Immature natural killer cell (primary cell): ENCODE measurements around the gene ST6GALNAC3. TPM values are rescaled to one million over a fixed set of nuclear protein-coding genes. Genes with fewer than 3 reads are reported as not detected.

ENCODE experiments used
- DNase-seq, 3 donors: peaks; one replicate each; pipeline ENCODE4 v3.0.0; 2022; ENCODE audit warnings: mixed read lengths in 1 of 3
- H3K27ac Mint-ChIP-seq, 6 donors: one replicate each; pipeline ENCODE4 v1.8.0; 2020; ENCODE audit warnings: mixed read lengths in 6 of 6, mild to moderate bottlenecking in 5 of 6, inconsistent platforms in 4 of 6, moderate library complexity in 3 of 6
- H3K27me3 Mint-ChIP-seq, 3 donors: one replicate each; pipeline ENCODE4 v1.8.0; 2020 to 2021; ENCODE audit warnings: low read depth in 3 of 3, mild to moderate bottlenecking in 3 of 3, mixed read lengths in 3 of 3, moderate library complexity in 3 of 3, inconsistent platforms in 1 of 3
- H3K36me3 Mint-ChIP-seq, 3 donors: one replicate each; pipeline ENCODE4 v1.8.0; 2020; ENCODE audit warnings: mixed read lengths in 3 of 3, inconsistent platforms in 2 of 3, mild to moderate bottlenecking in 2 of 3
- H3K4me1 Mint-ChIP-seq, 2 donors: one replicate each; pipeline ENCODE4 v1.8.0; 2020; ENCODE audit warnings: inconsistent platforms in 2 of 2, mild to moderate bottlenecking in 2 of 2, mixed read lengths in 2 of 2, moderate library complexity in 1 of 2
- H3K4me3 Mint-ChIP-seq, 5 donors: one replicate each; pipeline ENCODE4 v1.8.0; 2020; ENCODE audit warnings: mild to moderate bottlenecking in 5 of 5, mixed read lengths in 5 of 5, inconsistent platforms in 3 of 5, moderate library complexity in 3 of 5
- H3K9me3 Mint-ChIP-seq, 6 donors: one replicate each; pipeline ENCODE4 v1.8.0; 2020; ENCODE audit warnings: mild to moderate bottlenecking in 6 of 6, mixed read lengths in 6 of 6, inconsistent platforms in 4 of 6, moderate library complexity in 3 of 6
- polyA plus RNA-seq, 3 donors: library from polyadenylated mRNA; unstranded; fragments of 300-500 nt; fragmentation: Illumina TruSeq; gene quantifications; one replicate each; pipeline ENCODE4 v1.2.3, GENCODE V29; 2021

The ST6GALNAC3 gene
- polyA plus RNA-seq, 3 donors from 2014 or later, result not detected

GRCh38 chr1:76053021-76053420 lies 21.5 kb upstream of the ST6GALNAC3 start:
- Mint-ChIP-seq H3K36me3 (no peaks in the 10 kb centered on the region), H3K27me3 (peaks cover 0 to 7% (median 2%) of the 10 kb centered on the region in 3 donors), H3K27ac (no peak overlapping the region), H3K9me3 (peaks cover 0 to 3% (median 0%) of the 10 kb centered on the region in 6 donors), H3K4me3 (peak overlapping the region in 1 of 5 donors; percentile 5), H3K4me1 (peaks cover 9 to 30% of the 10 kb centered on the region in 2 donors)
- DNase-seq, result peak; percentile 22 to 30 (median 24)

GRCh38 chr1:76054359-76054758 lies 20.2 kb upstream of the ST6GALNAC3 start:
- H3K27ac Mint-ChIP-seq, result no peak overlapping the region
- peaks cover 9 to 30% of the 10 kb centered on the region in 2 donors for H3K4me1 Mint-ChIP-seq
- H3K9me3 Mint-ChIP-seq, result peaks cover 0 to 2% (median 0%) of the 10 kb centered on the region in 6 donors

DNA sequence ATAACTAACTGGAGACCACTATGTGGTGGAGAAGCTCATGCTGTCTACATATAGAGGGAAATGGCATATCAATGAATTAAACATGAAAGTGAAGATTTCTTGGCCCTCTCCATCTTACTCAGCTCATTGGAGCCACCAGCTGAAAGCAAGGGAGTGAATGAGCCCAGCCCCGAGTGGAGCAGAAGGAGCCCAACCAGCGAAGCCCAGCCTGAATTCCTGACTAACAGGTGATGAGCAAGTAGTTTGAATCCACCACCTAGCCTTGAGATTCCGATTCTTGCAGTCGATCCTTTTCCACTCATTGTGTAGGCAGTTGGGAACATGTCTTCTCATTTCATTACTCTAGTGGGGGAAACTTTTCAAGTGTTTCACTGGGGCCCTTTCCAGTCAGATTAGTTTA lies 18.6 kb upstream of the ST6GALNAC3 start:
- H3K4me1 Mint-ChIP-seq, result peaks cover 9 to 30% of the 10 kb centered on the region in 2 donors
- DNase-seq, result no peak
- H3K27me3 Mint-ChIP-seq, result peaks cover 0 to 2% (median 0%) of the 10 kb centered on the region in 3 donors
- no peaks in the 10 kb centered on the region for H3K36me3 Mint-ChIP-seq
- no peak overlapping the region for H3K27ac Mint-ChIP-seq
- no peak overlapping the region for H3K4me3 Mint-ChIP-seq
- H3K9me3 Mint-ChIP-seq, result no peaks in the 10 kb centered on the region

More at GRCh38 chr1:76054359-76054758, 20.2 kb upstream of the ST6GALNAC3 start:
- no peak for DNase-seq
- H3K27me3 Mint-ChIP-seq, result peaks cover 0 to 7% (median 2%) of the 10 kb centered on the region in 3 donors
- H3K36me3 Mint-ChIP-seq, result no peaks in the 10 kb centered on the region
- no peak overlapping the region for H3K4me3 Mint-ChIP-seq

DNA sequence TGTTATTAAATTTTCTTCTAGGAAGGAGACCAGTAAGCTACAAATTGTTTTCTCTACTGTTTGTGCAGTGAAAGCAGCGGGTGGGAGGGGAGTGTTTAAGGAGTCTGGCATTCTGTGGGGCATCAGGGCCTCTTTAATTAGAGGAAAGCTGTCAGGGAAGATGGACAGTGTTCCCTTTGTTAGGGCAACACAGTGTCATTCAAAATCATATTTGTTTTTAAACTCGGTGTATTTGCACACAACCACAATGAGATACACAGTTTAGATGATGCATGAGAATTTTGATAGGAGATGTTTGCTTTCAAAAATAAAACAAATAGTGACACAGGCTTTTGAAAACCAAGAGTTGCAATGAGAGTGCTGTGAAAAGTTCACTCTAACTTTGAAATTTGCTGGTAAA lies 15.1 kb upstream of the ST6GALNAC3 start:
- no peak overlapping the region for H3K4me3 Mint-ChIP-seq
- no peak for DNase-seq
- H3K36me3 Mint-ChIP-seq, result no peaks in the 10 kb centered on the region
- H3K27ac Mint-ChIP-seq, result no peak overlapping the region
- no peaks in the 10 kb centered on the region for H3K9me3 Mint-ChIP-seq
- H3K27me3 Mint-ChIP-seq, result peaks cover 0 to 4% (median 3%) of the 10 kb centered on the region in 3 donors
- peaks cover 0 to 2% of the 10 kb centered on the region in 2 donors for H3K4me1 Mint-ChIP-seq

DNA sequence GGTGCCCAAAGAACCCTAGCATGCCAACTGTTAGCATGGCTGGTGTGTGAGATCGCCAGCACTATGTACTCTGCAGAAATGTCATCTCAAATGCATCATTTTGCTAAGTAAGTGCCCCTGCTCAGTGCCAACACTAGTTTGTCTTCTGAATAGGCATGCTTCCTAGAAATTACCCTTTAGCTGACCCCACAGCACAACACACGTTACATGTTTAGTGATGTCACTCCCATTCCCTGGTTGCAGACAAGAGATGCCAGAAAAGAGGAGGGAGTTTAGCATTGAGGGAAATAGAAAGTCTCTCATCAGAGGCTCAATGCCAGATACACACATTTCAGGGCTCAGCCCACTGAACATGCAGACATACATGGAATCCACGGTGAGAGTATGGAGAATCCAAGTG lies 9.3 kb upstream of the ST6GALNAC3 start:
- Mint-ChIP-seq H3K4me1 (no peaks in the 10 kb centered on the region), H3K36me3 (no peaks in the 10 kb centered on the region), H3K9me3 (no peaks in the 10 kb centered on the region), H3K27me3 (peaks cover 0 to 6% (median 4%) of the 10 kb centered on the region in 3 donors), H3K27ac (no peak overlapping the region), H3K4me3 (no peak overlapping the region)
- no peak for DNase-seq

- Mint-ChIP-seq H3K27me3 (peaks cover 0 to 6% (median 4%) of the 10 kb centered on the region in 3 donors), H3K36me3 (no peaks in the 10 kb centered on the region), H3K4me3 (no peak overlapping the region), H3K9me3 (no peaks in the 10 kb centered on the region), H3K4me1 (no peaks in the 10 kb centered on the region), H3K27ac (no peak overlapping the region)
- no peak for DNase-seq
Observed at GRCh38 chr1:76066394-76066793, 8.2 kb upstream of the ST6GALNAC3 start.

- DNase-seq, result no peak
- peaks cover under 1 to 5% of the 10 kb centered on the region in 2 donors for H3K4me1 Mint-ChIP-seq
- H3K36me3 Mint-ChIP-seq, result no peaks in the 10 kb centered on the region
- no peaks in the 10 kb centered on the region for H3K9me3 Mint-ChIP-seq
- H3K27me3 Mint-ChIP-seq, result peaks cover 0 to 16% (median 5%) of the 10 kb centered on the region in 3 donors
- no peak overlapping the region for H3K27ac Mint-ChIP-seq
- H3K4me3 Mint-ChIP-seq, result no peak overlapping the region
Observed at GRCh38 chr1:76068542-76068941, 6.0 kb upstream of the ST6GALNAC3 start.

- Mint-ChIP-seq H3K36me3 (no peaks in the 10 kb centered on the region), H3K27ac (no peak overlapping the region), H3K4me1 (peaks cover 4 to 10% of the 10 kb centered on the region in 2 donors), H3K4me3 (no peak overlapping the region), H3K27me3 (peaks cover 0 to 13% (median 4%) of the 10 kb centered on the region in 3 donors), H3K9me3 (no peaks in the 10 kb centered on the region)
- no peak for DNase-seq
Observed at GRCh38 chr1:76068953-76069561, 5.5 kb upstream of the ST6GALNAC3 start.

- Mint-ChIP-seq H3K4me1 (peaks cover 15 to 24% of the 10 kb centered on the region in 2 donors), H3K36me3 (no peaks in the 10 kb centered on the region), H3K4me3 (no peak overlapping the region), H3K27me3 (peaks cover 3 to 12% (median 10%) of the 10 kb centered on the region in 3 donors), H3K9me3 (no peaks in the 10 kb centered on the region), H3K27ac (no peak overlapping the region)
- no peak for DNase-seq
Observed at GRCh38 chr1:76070538-76070937, 4.0 kb upstream of the ST6GALNAC3 start.

DNA sequence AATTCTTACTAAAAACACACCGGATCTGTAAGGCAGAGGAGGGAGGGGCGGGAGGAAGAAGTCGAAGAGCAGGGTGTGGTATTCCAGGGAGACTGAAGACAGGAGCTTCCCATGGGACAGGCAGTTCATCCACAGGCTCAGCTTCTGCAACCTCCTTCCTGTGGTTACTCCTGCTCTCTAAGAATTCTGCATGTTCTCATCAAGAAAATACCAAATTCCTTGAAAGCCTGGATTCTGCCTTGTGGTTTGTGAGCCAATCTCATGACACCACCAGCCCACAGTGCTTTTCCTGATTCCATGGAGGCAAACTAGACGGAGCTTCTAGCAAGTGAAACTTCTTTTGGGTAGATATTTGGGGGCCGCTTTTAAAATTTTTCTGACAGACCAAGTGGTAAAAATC lies 1.1 kb upstream of the ST6GALNAC3 start:
- DNase-seq, result no peak
- H3K4me3 Mint-ChIP-seq, result peak overlapping the region in 4 of 5 donors; percentile 25 to 61 (median 40)
- H3K9me3 Mint-ChIP-seq, result no peaks in the 10 kb centered on the region
- peaks cover 18 to 24% of the 10 kb centered on the region in 2 donors for H3K4me1 Mint-ChIP-seq
- peaks cover 3 to 19% (median 8%) of the 10 kb centered on the region in 3 donors for H3K27me3 Mint-ChIP-seq
- no peak overlapping the region for H3K27ac Mint-ChIP-seq
- no peaks in the 10 kb centered on the region for H3K36me3 Mint-ChIP-seq

- Mint-ChIP-seq H3K27me3 (peaks cover 3 to 19% (median 8%) of the 10 kb centered on the region in 3 donors), H3K36me3 (no peaks in the 10 kb centered on the region), H3K27ac (peak overlapping the region in 1 of 6 donors; percentile 60), H3K4me1 (peaks cover 18 to 24% of the 10 kb centered on the region in 2 donors), H3K9me3 (no peaks in the 10 kb centered on the region), H3K4me3 (peak overlapping the region; percentile 80 to 84 (median 82))
- no peak for DNase-seq
Observed at GRCh38 chr1:76075188-76075489, 593 bp downstream of the ST6GALNAC3 start.

GRCh38 chr1:76075877-76076276 lies 1.3 kb downstream of the ST6GALNAC3 start:
- Mint-ChIP-seq H3K27ac (no peak overlapping the region), H3K9me3 (no peaks in the 10 kb centered on the region), H3K4me1 (peaks cover 18 to 24% of the 10 kb centered on the region in 2 donors), H3K36me3 (no peaks in the 10 kb centered on the region), H3K27me3 (peaks cover 3 to 19% (median 8%) of the 10 kb centered on the region in 3 donors), H3K4me3 (peak overlapping the region; percentile 80 to 84 (median 82))
- no peak for DNase-seq

DNA sequence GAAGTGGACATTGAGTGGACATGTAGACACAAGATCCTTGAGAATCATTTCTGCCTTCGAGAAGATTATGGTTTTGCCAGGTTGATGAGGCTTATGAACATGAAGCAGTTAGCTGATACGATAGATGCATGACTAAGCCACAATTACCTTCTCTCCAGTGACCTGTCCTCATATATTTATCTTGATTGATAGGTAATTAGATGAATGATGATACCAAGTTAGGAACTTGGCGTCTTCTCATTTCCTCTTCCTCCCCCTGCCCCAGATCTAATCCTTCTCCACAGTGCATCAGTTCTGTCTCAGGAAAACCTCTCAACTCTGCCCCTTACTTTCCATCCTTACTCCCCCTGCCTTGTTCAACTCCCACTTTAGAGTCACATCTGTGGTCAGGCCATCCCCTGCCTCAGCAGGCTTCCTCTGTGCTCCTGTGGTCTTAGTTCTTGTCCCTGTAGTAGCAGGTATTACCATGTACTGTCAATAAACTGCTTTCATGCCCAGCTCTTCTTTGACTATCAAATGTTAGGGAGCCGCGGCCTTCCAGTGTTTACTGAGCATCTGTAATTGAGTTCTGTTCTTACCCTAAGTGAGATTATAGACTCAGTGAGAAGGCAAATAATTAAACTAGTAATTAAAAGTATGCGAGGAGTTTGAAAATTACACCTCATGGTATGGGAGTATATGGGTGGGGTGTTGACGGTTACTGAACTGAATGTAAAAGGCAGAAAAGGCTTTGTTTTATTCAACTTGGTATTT lies 5.1 kb downstream of the ST6GALNAC3 start:
- peaks cover 3 to 9% (median 5%) of the 10 kb centered on the region in 3 donors for H3K27me3 Mint-ChIP-seq
- no peak overlapping the region for H3K4me3 Mint-ChIP-seq
- DNase-seq, result no peak
- H3K36me3 Mint-ChIP-seq, result no peaks in the 10 kb centered on the region
- peaks cover 8 to 11% of the 10 kb centered on the region in 2 donors for H3K4me1 Mint-ChIP-seq
- no peaks in the 10 kb centered on the region for H3K9me3 Mint-ChIP-seq
- H3K27ac Mint-ChIP-seq, result no peak overlapping the region

DNA sequence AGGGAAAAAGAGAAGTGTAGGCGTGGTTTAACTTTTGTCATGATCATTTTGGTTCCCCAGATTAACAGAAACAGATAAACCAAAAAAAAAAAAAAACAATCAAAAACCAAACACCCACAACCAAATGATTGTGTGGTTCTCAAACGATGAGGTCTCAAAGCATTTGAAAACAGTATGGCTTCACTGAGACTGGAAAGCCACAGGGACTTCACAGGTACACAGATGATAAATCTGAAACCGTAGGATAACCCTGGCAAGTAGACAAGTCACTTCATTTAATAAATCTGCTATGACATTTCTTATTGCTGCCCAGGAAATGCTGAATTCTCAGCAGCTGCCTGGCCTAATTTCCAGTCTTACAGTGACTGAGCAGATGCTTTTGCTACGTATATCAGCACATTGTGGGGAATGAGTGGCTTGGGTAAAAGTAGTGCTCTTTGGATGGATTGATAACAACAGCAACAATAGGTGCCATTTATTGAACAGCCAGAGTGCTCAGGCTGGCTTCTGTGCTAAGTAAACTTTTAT lies 6.1 kb downstream of the ST6GALNAC3 start:
- no peaks in the 10 kb centered on the region for H3K36me3 Mint-ChIP-seq
- peaks cover 0 to 6% (median 2%) of the 10 kb centered on the region in 3 donors for H3K27me3 Mint-ChIP-seq
- no peaks in the 10 kb centered on the region for H3K9me3 Mint-ChIP-seq
- H3K4me1 Mint-ChIP-seq, result peaks cover 0 to 3% of the 10 kb centered on the region in 2 donors
- DNase-seq, result no peak
- no peak overlapping the region for H3K4me3 Mint-ChIP-seq
- H3K27ac Mint-ChIP-seq, result no peak overlapping the region
